CD14-positive monocyte (primary cell): ENCODE measurements around the gene NQO2. TPM values are rescaled to one million over a fixed set of nuclear protein-coding genes. Genes with fewer than 3 reads are reported as not detected.
"Not testable (repeated sequence)": the region's sequence is repeated elsewhere in the genome, so short reads cannot be mapped to it uniquely, and the experiment has no call there.

Experiments
- DNase-seq, 3 donors: peaks; one replicate each; pipeline ENCODE4 v3.0.0-alpha.2; 2011 to 2022
- H2AFZ ChIP-seq: 2 replicates; pipeline ENCODE4 v1.6.0; 2012; ENCODE audit warnings: mild to moderate bottlenecking, low read depth, low read length, inconsistent platforms; ENCODE audit not compliant: insufficient read depth, poor library complexity, severe bottlenecking
- H3K27ac ChIP-seq, 2 donors: 1 replicate in 1 of 2; 2 replicates in 1 of 2; pipeline ENCODE4 v1.5.1; 2012 to 2013; ENCODE audit warnings: low read length in 2 of 2, control low read depth in 1 of 2, inconsistent platforms in 1 of 2, low read depth in 1 of 2, mild to moderate bottlenecking in 1 of 2
- H3K27me3 ChIP-seq, 2 donors: one replicate each; pipeline versions ENCODE4 v1.6.0 to v1.6.1; 2011 to 2013; ENCODE audit warnings: low read length in 2 of 2; ENCODE audit not compliant: control insufficient read depth in 2 of 2, insufficient read depth in 2 of 2
- H3K36me3 ChIP-seq, 2 donors: replicated peaks in 1 of 2; 1 replicate in 1 of 2; 2 replicates in 1 of 2; pipeline versions ENCODE4 v1.5.1 to v1.6.1; 2012 to 2013; ENCODE audit warnings: low read length in 2 of 2, control low read depth in 1 of 2, inconsistent platforms in 1 of 2, mild to moderate bottlenecking in 1 of 2; ENCODE audit not compliant: insufficient read depth in 2 of 2, control insufficient read depth in 1 of 2
- H3K4me1 ChIP-seq, 2 donors: 1 replicate in 1 of 2; 2 replicates in 1 of 2; pipeline versions ENCODE4 v1.5.1 to v1.6.1; 2012 to 2013; ENCODE audit warnings: low read length in 2 of 2, control low read depth in 1 of 2, inconsistent platforms in 1 of 2, mild to moderate bottlenecking in 1 of 2, moderate library complexity in 1 of 2; ENCODE audit not compliant: insufficient read depth in 2 of 2, control insufficient read depth in 1 of 2
- H3K4me2 ChIP-seq: replicated peaks from 2 replicates; pipeline ENCODE3; 2012; ENCODE audit warnings: low read length, moderate library complexity, mild to moderate bottlenecking; ENCODE audit not compliant: poor library complexity, severe bottlenecking; ENCODE audit errors: extremely low read depth
- H3K4me3 ChIP-seq, 3 experiments: fragments of 200-600 bp in 1 of 3; sonication (generic) in 1 of 3; replicated peaks in 1 of 3; 1 replicate in 2 of 3; 2 replicates in 1 of 3; pipeline ENCODE4 v1.5.1; 2011 to 2013; ENCODE audit warnings: low read length in 3 of 3, mild to moderate bottlenecking in 3 of 3, control low read depth in 2 of 3, low read depth in 2 of 3, inconsistent platforms in 1 of 3, moderate library complexity in 1 of 3
- H3K79me2 ChIP-seq: 2 replicates; pipeline ENCODE4 v1.6.0; 2012; ENCODE audit warnings: mild to moderate bottlenecking, control low read depth, inconsistent platforms, low read length, moderate library complexity; ENCODE audit not compliant: insufficient read depth
- H3K9ac ChIP-seq: 2 replicates; pipeline ENCODE4 v1.6.0; 2017; ENCODE audit warnings: low read length, mild to moderate bottlenecking; ENCODE audit not compliant: insufficient read depth, poor library complexity, severe bottlenecking
- H3K9me3 ChIP-seq, 2 donors: replicated peaks in 1 of 2; 1 replicate in 1 of 2; 2 replicates in 1 of 2; pipeline versions ENCODE4 v1.5.1 to v1.6.1; 2012 to 2013; ENCODE audit warnings: low read length in 2 of 2, control low read depth in 1 of 2; ENCODE audit not compliant: control insufficient read depth in 1 of 2, insufficient read depth in 1 of 2
- H4K20me1 ChIP-seq: 2 replicates; pipeline ENCODE4 v1.6.0; 2012; ENCODE audit warnings: mild to moderate bottlenecking, low read length, control low read depth, moderate library complexity; ENCODE audit not compliant: insufficient read depth
- H3K27ac Mint-ChIP-seq, 7 donors: one replicate each; pipeline ENCODE4 v1.8.0; 2020; ENCODE audit warnings: mild to moderate bottlenecking in 7 of 7, mixed read lengths in 7 of 7, moderate library complexity in 6 of 7, inconsistent platforms in 2 of 7
- H3K27me3 Mint-ChIP-seq, 3 donors: one replicate each; pipeline ENCODE4 v1.8.0; 2021 to 2022; ENCODE audit warnings: low read depth in 3 of 3, mild to moderate bottlenecking in 3 of 3, mixed read lengths in 3 of 3, moderate library complexity in 3 of 3, inconsistent platforms in 1 of 3
- H3K36me3 Mint-ChIP-seq, 2 donors: one replicate each; pipeline ENCODE4 v1.8.0; 2020; ENCODE audit warnings: mixed read lengths in 2 of 2, inconsistent platforms in 1 of 2, mild to moderate bottlenecking in 1 of 2
- H3K4me1 Mint-ChIP-seq: one replicate; pipeline ENCODE4 v1.8.0; 2020; ENCODE audit warnings: mild to moderate bottlenecking, mixed read lengths
- H3K4me3 Mint-ChIP-seq, 2 donors: one replicate each; pipeline ENCODE4 v1.8.0; 2020; ENCODE audit warnings: mild to moderate bottlenecking in 2 of 2, mixed read lengths in 2 of 2, moderate library complexity in 1 of 2
- H3K9me3 Mint-ChIP-seq, 7 donors: one replicate each; pipeline ENCODE4 v1.8.0; 2020 to 2022; ENCODE audit warnings: mixed read lengths in 7 of 7, mild to moderate bottlenecking in 6 of 7, moderate library complexity in 6 of 7, inconsistent platforms in 2 of 7
- WGBS: methylation state at CpG from one replicate; pipeline ENCODE4 v1.1.5; 2013; ENCODE audit warnings: missing lambda C conversion rate; ENCODE audit not compliant: insufficient coverage; 5-methylcytosine and 5-hydroxymethylcytosine counted together
- intact Hi-C, 2 donors: fragments of 100-400 bp; cut with micrococcal nuclease; formaldehyde crosslinking; loops; one replicate each; pipeline versions ENCODE4 v1.15.0 to v1.15.1; 2023
- polyA plus RNA-seq, 3 donors: library from polyadenylated mRNA; depleted of rRNA in 1 of 3; unstranded in 2 of 3; stranded (reverse) in 1 of 3; fragments of 300-500 nt in 2 of 3; fragments of >200 nt in 1 of 3; fragmentation: Illumina TruSeq in 2 of 3; gene quantifications; 1 replicate in 2 of 3; 2 replicates in 1 of 3; pipeline ENCODE4 v1.2.3, GENCODE V29; 2012 to 2021
- TF ChIP-seq, protein P1 (sequence below): fragments of 200-600 bp; IDR thresholded peaks from one replicate; pipeline ENCODE4 v1.8.0; 2022; ENCODE audit warnings: antibody characterized with exemption, mild to moderate bottlenecking

NQO2 gene
- polyA plus RNA-seq, 3 donors = 30.0 to 281 (median 146) TPM

DNA sequence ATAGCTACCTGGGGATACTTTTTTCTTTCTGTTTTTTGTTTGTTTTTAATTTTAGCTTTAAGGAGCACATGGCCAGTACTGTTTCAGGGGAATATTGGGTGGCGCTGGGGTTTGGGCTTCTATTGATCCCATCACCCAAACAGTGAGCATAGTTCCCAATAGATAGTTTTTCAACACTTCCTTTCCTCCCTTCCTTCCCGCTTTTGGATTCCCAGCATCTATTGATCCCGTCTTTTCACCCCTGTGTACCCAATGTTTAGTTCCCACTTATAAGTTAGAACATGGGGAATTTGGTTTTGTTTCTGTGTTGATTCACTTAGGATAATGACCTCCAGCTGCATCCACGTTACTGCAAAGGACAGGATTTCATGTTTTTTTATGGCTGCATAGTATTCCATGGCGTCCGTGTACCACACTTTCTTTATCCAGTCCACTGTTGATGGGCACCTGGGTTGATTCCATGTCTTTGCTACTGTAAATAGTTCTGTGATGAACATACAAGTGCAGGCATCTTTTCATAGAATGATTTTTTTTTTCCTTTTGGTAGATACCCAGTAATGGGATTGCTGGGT, 20.1 kb downstream of the NQO2 start:
- H3K27me3 ChIP-seq = no peaks in the 10 kb centered on the region
- no peaks in the 10 kb centered on the region for H3K9me3 ChIP-seq
- no peaks in the 10 kb centered on the region for H3K9me3 Mint-ChIP-seq
- intact Hi-C loops = no loop called here
- H3K36me3 Mint-ChIP-seq = peaks cover 46 to 56% of the 10 kb centered on the region in 2 donors
- peaks cover 14% of the 10 kb centered on the region for H4K20me1 ChIP-seq
- TF ChIP-seq, protein P1, sequence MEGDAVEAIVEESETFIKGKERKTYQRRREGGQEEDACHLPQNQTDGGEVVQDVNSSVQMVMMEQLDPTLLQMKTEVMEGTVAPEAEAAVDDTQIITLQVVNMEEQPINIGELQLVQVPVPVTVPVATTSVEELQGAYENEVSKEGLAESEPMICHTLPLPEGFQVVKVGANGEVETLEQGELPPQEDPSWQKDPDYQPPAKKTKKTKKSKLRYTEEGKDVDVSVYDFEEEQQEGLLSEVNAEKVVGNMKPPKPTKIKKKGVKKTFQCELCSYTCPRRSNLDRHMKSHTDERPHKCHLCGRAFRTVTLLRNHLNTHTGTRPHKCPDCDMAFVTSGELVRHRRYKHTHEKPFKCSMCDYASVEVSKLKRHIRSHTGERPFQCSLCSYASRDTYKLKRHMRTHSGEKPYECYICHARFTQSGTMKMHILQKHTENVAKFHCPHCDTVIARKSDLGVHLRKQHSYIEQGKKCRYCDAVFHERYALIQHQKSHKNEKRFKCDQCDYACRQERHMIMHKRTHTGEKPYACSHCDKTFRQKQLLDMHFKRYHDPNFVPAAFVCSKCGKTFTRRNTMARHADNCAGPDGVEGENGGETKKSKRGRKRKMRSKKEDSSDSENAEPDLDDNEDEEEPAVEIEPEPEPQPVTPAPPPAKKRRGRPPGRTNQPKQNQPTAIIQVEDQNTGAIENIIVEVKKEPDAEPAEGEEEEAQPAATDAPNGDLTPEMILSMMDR = no peak
- peaks cover 31 to 45% of the 10 kb centered on the region in 2 donors for H3K36me3 ChIP-seq
- H3K4me3 ChIP-seq = peak overlapping the region in 1 of 3 experiments; percentile 25
- peak overlapping the region; percentile 70 to 87 (median 78) for H3K27ac Mint-ChIP-seq
- peaks cover 48% of the 10 kb centered on the region for H3K4me1 Mint-ChIP-seq
- H3K4me2 ChIP-seq = peak overlapping the region; percentile 30
- H3K27me3 Mint-ChIP-seq = peaks cover 0 to 3% (median 2%) of the 10 kb centered on the region in 3 donors
- H2AFZ ChIP-seq = no peak overlapping the region
- no peak for DNase-seq
- no CpG with 5 or more reads among the region's 6 CpGs for WGBS
- no peak overlapping the region for H3K9ac ChIP-seq
- no peak overlapping the region for H3K4me3 Mint-ChIP-seq
- H3K4me1 ChIP-seq = peaks cover 55 to 65% of the 10 kb centered on the region in 2 donors
- H3K79me2 ChIP-seq = peaks cover 39% of the 10 kb centered on the region
- H3K27ac ChIP-seq = peak overlapping the region; percentile 67 to 68

DNA sequence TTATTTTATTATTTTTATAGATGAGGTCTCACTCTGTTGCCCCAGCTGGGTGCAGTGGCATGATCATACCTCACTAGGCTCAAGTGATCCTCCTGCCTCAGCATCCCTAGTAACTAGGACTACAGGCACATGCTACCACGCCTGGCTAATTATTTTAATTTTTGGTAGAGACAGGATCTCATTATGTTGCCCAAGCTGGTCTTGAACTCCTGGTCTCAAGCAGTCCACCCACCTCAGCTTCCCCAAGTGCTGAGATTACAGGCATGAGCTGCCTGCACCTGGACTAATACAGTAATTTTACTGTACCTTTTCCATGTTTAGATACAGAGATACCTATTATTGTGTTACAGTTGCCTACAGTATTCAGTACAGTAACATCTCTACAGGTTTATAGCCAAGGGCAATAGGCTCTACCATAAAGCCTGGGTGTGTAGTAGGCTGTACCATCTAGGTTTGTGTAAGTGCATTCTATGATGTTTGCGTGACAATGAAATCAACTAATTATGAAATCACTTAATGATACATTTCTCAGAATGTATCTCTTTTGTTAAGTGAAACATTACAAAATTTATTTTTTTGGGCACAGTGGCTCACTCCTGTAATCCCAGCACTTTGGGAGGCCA, 21.4 kb downstream of the NQO2 start:
- DNase-seq, intact Hi-C loops, H2AFZ ChIP-seq, H3K4me2 ChIP-seq, H3K27me3 Mint-ChIP-seq, H3K4me3 ChIP-seq, H3K9me3 ChIP-seq, H3K9ac ChIP-seq, H3K9me3 Mint-ChIP-seq, H3K27me3 ChIP-seq, H3K4me3 Mint-ChIP-seq: not testable (repeated sequence)
- Histone ChIP-seq H4K20me1 (peaks cover 14% of the 10 kb centered on the region), H3K27ac (peak overlapping the region in 1 of 2 donors; percentile 55), H3K36me3 (peaks cover 21 to 32% of the 10 kb centered on the region in 2 donors), H3K79me2 (peaks cover 39% of the 10 kb centered on the region), H3K4me1 (peaks cover 68 to 78% of the 10 kb centered on the region in 2 donors)
- H3K36me3 Mint-ChIP-seq = peaks cover 34 to 44% of the 10 kb centered on the region in 2 donors
- no CpG with 5 or more reads among the region's 2 CpGs for WGBS
- H3K27ac Mint-ChIP-seq = peak overlapping the region in 4 of 7 donors; percentile 26 to 99 (median 96)
- peaks cover 59% of the 10 kb centered on the region for H3K4me1 Mint-ChIP-seq
